Measurements from ENCODE around the gene WNT9B.

WNT9B gene

DNA sequence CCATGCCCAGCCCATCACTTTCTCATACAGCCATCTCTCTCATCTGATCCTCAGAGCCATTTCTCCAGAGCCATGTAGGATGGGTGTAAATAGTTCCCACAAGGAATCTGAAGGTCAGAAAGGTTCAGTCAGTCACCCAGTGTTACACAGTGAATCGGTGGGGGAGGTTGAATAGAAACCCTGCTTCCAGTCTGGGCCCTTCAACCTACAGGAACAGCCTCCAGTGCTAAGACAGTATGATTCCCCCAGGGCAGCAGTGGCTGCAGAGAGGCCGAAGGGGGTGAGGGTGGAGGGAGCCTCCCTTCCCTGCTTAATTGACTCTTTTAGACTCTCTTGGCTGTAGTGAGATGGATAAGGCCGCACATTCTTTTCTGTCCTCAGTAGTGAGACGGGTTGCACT lies 3.6 kb downstream of the WNT9B start:
- TF ChIP-seq, protein P1, sequence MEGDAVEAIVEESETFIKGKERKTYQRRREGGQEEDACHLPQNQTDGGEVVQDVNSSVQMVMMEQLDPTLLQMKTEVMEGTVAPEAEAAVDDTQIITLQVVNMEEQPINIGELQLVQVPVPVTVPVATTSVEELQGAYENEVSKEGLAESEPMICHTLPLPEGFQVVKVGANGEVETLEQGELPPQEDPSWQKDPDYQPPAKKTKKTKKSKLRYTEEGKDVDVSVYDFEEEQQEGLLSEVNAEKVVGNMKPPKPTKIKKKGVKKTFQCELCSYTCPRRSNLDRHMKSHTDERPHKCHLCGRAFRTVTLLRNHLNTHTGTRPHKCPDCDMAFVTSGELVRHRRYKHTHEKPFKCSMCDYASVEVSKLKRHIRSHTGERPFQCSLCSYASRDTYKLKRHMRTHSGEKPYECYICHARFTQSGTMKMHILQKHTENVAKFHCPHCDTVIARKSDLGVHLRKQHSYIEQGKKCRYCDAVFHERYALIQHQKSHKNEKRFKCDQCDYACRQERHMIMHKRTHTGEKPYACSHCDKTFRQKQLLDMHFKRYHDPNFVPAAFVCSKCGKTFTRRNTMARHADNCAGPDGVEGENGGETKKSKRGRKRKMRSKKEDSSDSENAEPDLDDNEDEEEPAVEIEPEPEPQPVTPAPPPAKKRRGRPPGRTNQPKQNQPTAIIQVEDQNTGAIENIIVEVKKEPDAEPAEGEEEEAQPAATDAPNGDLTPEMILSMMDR (IDR thresholded peaks at IDR 0.05; ENCODE audit: insufficient read depth, low read length, missing control alignments) = no peak
- ChIA-PET POLR2A (no interaction called here), CTCF (interaction anchor here (1.8 to 3.5 kb wide), 3 partner anchors 11 to 87 kb away, joined by 4 to 30 read pairs (median 28); no protein-coding TSS in a partner anchor)
- no peak overlapping the region for H3K4me3 ChIP-seq (ENCODE audit: low read depth, low read length)
- no peak for DNase-seq (ENCODE audit: low read depth, low spot score)

DNA sequence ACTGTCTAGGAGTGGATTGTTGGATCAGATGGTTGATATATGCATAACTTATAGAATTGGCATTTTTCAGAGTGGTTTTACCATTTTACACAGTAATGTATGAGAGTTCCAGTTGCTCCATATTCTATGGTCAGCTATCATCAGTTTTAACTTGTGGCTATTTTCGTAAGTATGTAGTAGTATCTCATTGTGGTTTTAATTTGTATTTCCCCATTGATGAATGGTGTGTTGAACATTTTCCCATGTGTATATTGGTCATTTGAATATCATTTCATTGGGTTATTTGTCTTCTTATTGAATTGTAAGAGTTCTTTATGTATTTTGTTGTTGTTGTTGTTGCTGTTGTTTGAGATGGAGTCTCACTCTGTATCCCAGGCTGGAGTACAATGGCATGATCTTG lies 6.2 kb downstream of the WNT9B start:
- DNase-seq (ENCODE audit: low read depth, low spot score) = no peak
- CTCF ChIA-PET = interaction anchor here (2.7 kb wide), 1 partner anchor 15 kb away, joined by 26 read pairs; no protein-coding TSS in a partner anchor
- POLR2A ChIA-PET = no interaction called here
- no peak overlapping the region for H3K4me3 ChIP-seq (ENCODE audit: low read depth, low read length)
- TF ChIP-seq, protein P1 (IDR thresholded peaks at IDR 0.05; ENCODE audit: insufficient read depth, low read length, missing control alignments) = no peak

GRCh38 chr17:46859996-46860395 lies 8.6 kb downstream of the WNT9B start:
- no peak for DNase-seq (ENCODE audit: low read depth, low spot score)
- ChIA-PET CTCF (interaction anchor here (1.4 to 2.1 kb wide), 2 partner anchors 18 to 24 kb away, joined by 3 to 15 read pairs; no protein-coding TSS in a partner anchor), POLR2A (no interaction called here)
- H3K4me3 ChIP-seq (ENCODE audit: low read depth, low read length) = no peak overlapping the region
- TF ChIP-seq, protein P1 (IDR thresholded peaks at IDR 0.05; ENCODE audit: insufficient read depth, low read length, missing control alignments) = no peak

- ChIA-PET CTCF (interaction anchor here (0.8 to 1.5 kb wide), 5 partner anchors 8 to 79 kb away, joined by 3 to 5 read pairs (median 3); partner anchors contain the start of gene WNT9B), POLR2A (no interaction called here)
- TF ChIP-seq, protein P1 (IDR thresholded peaks at IDR 0.05; ENCODE audit: insufficient read depth, low read length, missing control alignments) = no peak
- no peak overlapping the region for H3K4me3 ChIP-seq (ENCODE audit: low read depth, low read length)
- no peak for DNase-seq (ENCODE audit: low read depth, low spot score)
Measured at GRCh38 chr17:46862949-46863348, 11.6 kb downstream of the WNT9B start.

DNA sequence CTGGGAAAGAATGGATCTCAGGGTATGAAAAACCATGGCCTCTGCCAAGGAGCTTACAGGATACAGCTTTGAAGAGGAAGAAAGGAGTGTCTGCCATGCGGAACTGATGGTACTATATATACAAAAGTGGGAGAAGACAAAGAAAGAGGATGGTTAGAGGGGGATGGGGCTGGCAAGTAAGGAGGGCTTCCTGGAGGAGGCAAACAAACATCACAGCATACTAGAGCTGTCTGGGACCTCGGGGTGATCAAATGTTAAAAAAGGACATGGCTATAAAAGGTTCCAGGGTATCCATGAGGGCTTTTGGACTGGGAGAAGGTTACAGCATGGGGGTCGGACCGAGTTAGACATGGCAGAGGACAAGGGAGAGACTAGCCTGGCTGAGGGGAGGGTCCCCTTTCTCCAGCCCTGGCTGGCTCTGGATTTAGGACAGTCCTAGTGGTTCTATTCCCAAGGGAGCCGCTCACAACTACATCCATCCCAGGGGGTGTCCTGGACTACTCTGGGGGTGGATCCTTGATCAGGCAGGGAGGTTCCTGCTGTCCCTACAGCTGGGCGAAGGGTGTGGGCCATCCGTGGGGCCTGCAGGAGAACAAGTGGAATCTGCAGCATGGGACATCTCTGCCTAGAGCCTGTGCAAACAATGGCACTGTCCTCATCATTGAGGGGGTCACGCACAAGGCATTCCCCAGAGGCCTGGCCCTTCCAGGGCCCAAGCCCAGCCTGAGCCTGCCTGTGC lies 12.2 kb downstream of the WNT9B start:
- CTCF ChIA-PET = interaction anchor here (0.8 to 1.6 kb wide), 5 partner anchors 9 to 78 kb away, joined by 3 to 5 read pairs (median 3); partner anchors contain the start of gene WNT9B
- no peak overlapping the region for H3K4me3 ChIP-seq (ENCODE audit: low read depth, low read length)
- TF ChIP-seq, protein P1 (IDR thresholded peaks at IDR 0.05; ENCODE audit: insufficient read depth, low read length, missing control alignments) = no peak
- no peak for DNase-seq (ENCODE audit: low read depth, low spot score)
- POLR2A ChIA-PET = no interaction called here

DNA sequence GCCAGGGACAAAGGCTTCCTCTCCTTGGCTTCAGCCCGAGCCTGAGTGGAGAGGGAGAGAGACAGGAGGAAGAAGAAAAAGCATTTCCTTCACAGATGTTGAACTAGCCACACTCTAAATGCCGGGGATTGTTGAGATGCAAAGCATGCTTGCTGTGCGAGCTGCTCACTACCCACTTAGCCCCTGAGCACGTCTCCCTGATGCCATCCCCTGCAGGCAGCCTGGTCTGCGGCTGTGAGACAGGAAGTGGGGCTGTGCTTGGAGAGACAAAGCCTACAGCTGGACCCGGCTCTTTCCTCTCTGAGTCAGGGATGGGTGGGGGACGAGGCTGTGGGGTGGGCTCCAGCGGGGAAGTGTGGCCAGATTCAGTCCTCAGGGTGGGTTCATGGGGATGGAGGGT lies 13.7 kb downstream of the WNT9B start:
- ChIA-PET CTCF (interaction anchor here (0.9 to 1.8 kb wide), 4 partner anchors 9 to 30 kb away, joined by 3 to 5 read pairs (median 4); no protein-coding TSS in a partner anchor), POLR2A (no interaction called here)
- DNase-seq (ENCODE audit: low read depth, low spot score) = peak; percentile 56
- H3K4me3 ChIP-seq (ENCODE audit: low read depth, low read length) = no peak overlapping the region
- TF ChIP-seq, protein P1 (IDR thresholded peaks at IDR 0.05; ENCODE audit: insufficient read depth, low read length, missing control alignments) = no peak

Measured in AG04449 (cell line).